ENCODE results near the gene ARSA.
"Not testable (repeated sequence)": the region's sequence is repeated elsewhere in the genome, so short reads cannot be mapped to it uniquely, and the experiment has no call there.

The ARSA gene

GRCh38 chr22:50611341-50612060 is 16.5 kb downstream of the ARSA start:
- TF ChIP-seq POU2F2 (IDR thresholded peaks at IDR 0.05; ENCODE audit: low read depth, low read length) (no peak), SPI1 (IDR thresholded peaks at IDR 0.05; ENCODE audit: low read depth, low read length) (no peak), TAF1 (IDR thresholded peaks at IDR 0.05; ENCODE audit: low read depth, low read length) (no peak), POLR2AphosphoS5 (IDR thresholded peaks at IDR 0.05; ENCODE audit: low read depth, low read length) (no peak), PAX5 (IDR thresholded peaks at IDR 0.05; ENCODE audit: insufficient read depth, low read length, severe bottlenecking) (no peak), POLR2A (IDR thresholded peaks at IDR 0.05; ENCODE audit: low read depth, low read length) (no peak)
- DNase-seq (ENCODE audit: insufficient read length, low spot score) (no peak), FAIRE-seq (no peak)

GRCh38 chr22:50610581-50610980 is 17.4 kb downstream of the ARSA start:
- FAIRE-seq, result no peak
- no peak for TF ChIP-seq TAF1 (IDR thresholded peaks at IDR 0.05; ENCODE audit: low read depth, low read length)
- TF ChIP-seq SPI1 (IDR thresholded peaks at IDR 0.05; ENCODE audit: low read depth, low read length), result no peak
- no peak for TF ChIP-seq POLR2A (IDR thresholded peaks at IDR 0.05; ENCODE audit: low read depth, low read length)
- no peak for TF ChIP-seq POU2F2 (IDR thresholded peaks at IDR 0.05; ENCODE audit: low read depth, low read length)
- TF ChIP-seq PAX5 (IDR thresholded peaks at IDR 0.05; ENCODE audit: insufficient read depth, low read length, severe bottlenecking), result no peak
- TF ChIP-seq POLR2AphosphoS5 (IDR thresholded peaks at IDR 0.05; ENCODE audit: low read depth, low read length), result no peak
- DNase-seq (ENCODE audit: insufficient read length, low spot score), result no peak

GRCh38 chr22:50610041-50610451 is 17.9 kb downstream of the ARSA start:
- FAIRE-seq (no peak), DNase-seq (ENCODE audit: insufficient read length, low spot score) (no peak)
- no peak for TF ChIP-seq POU2F2 (IDR thresholded peaks at IDR 0.05; ENCODE audit: low read depth, low read length)
- no peak for TF ChIP-seq PAX5 (IDR thresholded peaks at IDR 0.05; ENCODE audit: insufficient read depth, low read length, severe bottlenecking)
- no peak for TF ChIP-seq TAF1 (IDR thresholded peaks at IDR 0.05; ENCODE audit: low read depth, low read length)
- TF ChIP-seq POLR2AphosphoS5 (IDR thresholded peaks at IDR 0.05; ENCODE audit: low read depth, low read length), result no peak
- no peak for TF ChIP-seq POLR2A (IDR thresholded peaks at IDR 0.05; ENCODE audit: low read depth, low read length)
- TF ChIP-seq SPI1 (IDR thresholded peaks at IDR 0.05; ENCODE audit: low read depth, low read length), result no peak

GRCh38 chr22:50609599-50609998 is 18.4 kb downstream of the ARSA start:
- no peak for FAIRE-seq
- DNase-seq (ENCODE audit: insufficient read length, low spot score), result no peak
- TF ChIP-seq PAX5 (IDR thresholded peaks at IDR 0.05; ENCODE audit: insufficient read depth, low read length, severe bottlenecking) (no peak), POLR2A (IDR thresholded peaks at IDR 0.05; ENCODE audit: low read depth, low read length) (no peak), POLR2AphosphoS5 (IDR thresholded peaks at IDR 0.05; ENCODE audit: low read depth, low read length) (no peak), SPI1 (IDR thresholded peaks at IDR 0.05; ENCODE audit: low read depth, low read length) (no peak), TAF1 (IDR thresholded peaks at IDR 0.05; ENCODE audit: low read depth, low read length) (no peak), POU2F2 (IDR thresholded peaks at IDR 0.05; ENCODE audit: low read depth, low read length) (no peak)

- DNase-seq (ENCODE audit: insufficient read length, low spot score) (no peak), FAIRE-seq (no peak)
- no peak for TF ChIP-seq SPI1 (IDR thresholded peaks at IDR 0.05; ENCODE audit: low read depth, low read length)
- TF ChIP-seq POLR2AphosphoS5 (IDR thresholded peaks at IDR 0.05; ENCODE audit: low read depth, low read length), result no peak
- no peak for TF ChIP-seq POLR2A (IDR thresholded peaks at IDR 0.05; ENCODE audit: low read depth, low read length)
- no peak for TF ChIP-seq TAF1 (IDR thresholded peaks at IDR 0.05; ENCODE audit: low read depth, low read length)
- no peak for TF ChIP-seq PAX5 (IDR thresholded peaks at IDR 0.05; ENCODE audit: insufficient read depth, low read length, severe bottlenecking)
- TF ChIP-seq POU2F2 (IDR thresholded peaks at IDR 0.05; ENCODE audit: low read depth, low read length), result no peak
These were observed 19.0 kb downstream of the ARSA start for GRCh38 chr22:50608996-50609395.

GRCh38 chr22:50608058-50608840 is 19.7 kb downstream of the ARSA start:
- DNase-seq (ENCODE audit: insufficient read length, low spot score); FAIRE-seq: not testable (repeated sequence)

GRCh38 chr22:50607659-50608020 is 20.3 kb downstream of the ARSA start:
- no peak for DNase-seq (ENCODE audit: insufficient read length, low spot score)
- no peak for TF ChIP-seq PAX5 (IDR thresholded peaks at IDR 0.05; ENCODE audit: insufficient read depth, low read length, severe bottlenecking)
- TF ChIP-seq TAF1 (IDR thresholded peaks at IDR 0.05; ENCODE audit: low read depth, low read length), result no peak
- no peak for TF ChIP-seq POLR2AphosphoS5 (IDR thresholded peaks at IDR 0.05; ENCODE audit: low read depth, low read length)
- TF ChIP-seq POLR2A (IDR thresholded peaks at IDR 0.05; ENCODE audit: low read depth, low read length), result no peak
- no peak for TF ChIP-seq SPI1 (IDR thresholded peaks at IDR 0.05; ENCODE audit: low read depth, low read length)
- no peak for TF ChIP-seq POU2F2 (IDR thresholded peaks at IDR 0.05; ENCODE audit: low read depth, low read length)
- no peak for FAIRE-seq

- TF ChIP-seq PAX5 (IDR thresholded peaks at IDR 0.05; ENCODE audit: insufficient read depth, low read length, severe bottlenecking) (no peak), TAF1 (IDR thresholded peaks at IDR 0.05; ENCODE audit: low read depth, low read length) (no peak), SPI1 (IDR thresholded peaks at IDR 0.05; ENCODE audit: low read depth, low read length) (no peak), POU2F2 (IDR thresholded peaks at IDR 0.05; ENCODE audit: low read depth, low read length) (no peak)
- FAIRE-seq (no peak), DNase-seq (ENCODE audit: insufficient read length, low spot score) (no peak)
These were observed 20.9 kb downstream of the ARSA start for GRCh38 chr22:50606946-50607658.

- TF ChIP-seq POLR2AphosphoS5 (IDR thresholded peaks at IDR 0.05; ENCODE audit: low read depth, low read length) (no peak), SPI1 (IDR thresholded peaks at IDR 0.05; ENCODE audit: low read depth, low read length) (no peak), PAX5 (IDR thresholded peaks at IDR 0.05; ENCODE audit: insufficient read depth, low read length, severe bottlenecking) (no peak), POLR2A (IDR thresholded peaks at IDR 0.05; ENCODE audit: low read depth, low read length) (no peak), POU2F2 (IDR thresholded peaks at IDR 0.05; ENCODE audit: low read depth, low read length) (no peak), TAF1 (IDR thresholded peaks at IDR 0.05; ENCODE audit: low read depth, low read length) (no peak)
- DNase-seq (ENCODE audit: insufficient read length, low spot score) (no peak), FAIRE-seq (no peak)
These were observed 21.6 kb downstream of the ARSA start for GRCh38 chr22:50606165-50606945.

Data from GM12891 (cell line).